Suprapubic skin (tissue), 4 donors: ENCODE data around the gene TAL2.

Experiments
- CTCF ChIP-seq, 2 donors: fragments of 200-600 bp in 1 of 2; fragments of 450-650 bp in 1 of 2; sonication (generic) in 1 of 2; IDR thresholded peaks; one replicate each; pipeline ENCODE4 v1.5.1; 2016 to 2019; ENCODE audit warnings: antibody characterized with exemption in 2 of 2, mild to moderate bottlenecking in 1 of 2, moderate library complexity in 1 of 2
- EP300 ChIP-seq: sonication (generic); formaldehyde crosslinking; IDR thresholded peaks from one replicate; pipeline ENCODE4 v1.6.1; 2017; ENCODE audit warnings: antibody characterized with exemption
- POLR2A ChIP-seq, 2 donors: fragments of 450-650 bp; IDR thresholded peaks; one replicate each; pipeline ENCODE4 v1.6.1; 2017; ENCODE audit warnings: antibody characterized with exemption in 2 of 2, mild to moderate bottlenecking in 2 of 2, moderate library complexity in 2 of 2
- POLR2AphosphoS5 ChIP-seq, 3 donors: sonication (generic); formaldehyde crosslinking; IDR thresholded peaks; one replicate each; pipeline ENCODE4 v1.6.1; 2017; ENCODE audit warnings: antibody characterized with exemption in 3 of 3

GRCh38 chr9:105706156-105706555, 43.9 kb downstream of the TAL2 start:
- TF ChIP-seq POLR2A (IDR thresholded peaks at IDR 0.05), result no peak
- TF ChIP-seq POLR2AphosphoS5 (IDR thresholded peaks at IDR 0.05), result no peak
- TF ChIP-seq CTCF (IDR thresholded peaks at IDR 0.05), result no peak
- TF ChIP-seq EP300, result no peak
